Measurements from ENCODE around the gene WSB1.

WSB1 gene

GRCh38 chr17:27266228-27266627, 27.7 kb upstream of the WSB1 start (continued):
- no peak for TF ChIP-seq ZNF10 (tag by site-specific recombination; IDR thresholded peaks at IDR 0.05)

GRCh38 chr17:27268394-27269085, 25.4 kb upstream of the WSB1 start:
- Histone ChIP-seq H3K9me3 (ENCODE audit: control insufficient read depth, insufficient read depth, low read depth, low read length) (no peaks in the 10 kb centered on the region), H3K27ac (ENCODE audit: extremely low read depth, low read depth, low read length) (no peak overlapping the region), H3K4me3 (ENCODE audit: low read depth, low read length) (no peak overlapping the region), H3K36me3 (ENCODE audit: control insufficient read depth in 2 of 2, insufficient read depth in 1 of 2, low read length in 2 of 2) (no peaks in the 10 kb centered on the region), H3K4me1 (ENCODE audit: control insufficient read depth, insufficient read depth, low read length) (no peaks in the 10 kb centered on the region)
- CTCF ChIA-PET: interaction anchor here (0.6 to 1.2 kb wide), 4 partner anchors 32 to 334 kb away, joined by 3 read pairs; no protein-coding TSS in a partner anchor
- POLR2A ChIA-PET: no interaction called here
- TF ChIP-seq ZNF830 (tag by site-specific recombination; IDR thresholded peaks at IDR 0.05; ENCODE audit: low read depth): no peak
- TF ChIP-seq ZBTB20 (tag by site-specific recombination; IDR thresholded peaks at IDR 0.05): no peak
- TF ChIP-seq TCF7L2 (IDR thresholded peaks at IDR 0.05; ENCODE audit: borderline replicate concordance, low read depth, low read length): no peak
- TF ChIP-seq ZXDB (tag by site-specific recombination; IDR thresholded peaks at IDR 0.05): no peak
- TF ChIP-seq ZNF157 (tag by site-specific recombination; IDR thresholded peaks at IDR 0.05): no peak
- no peak for TF ChIP-seq HOXC10 (CRISPR knock-in tag; IDR thresholded peaks at IDR 0.05)
- no peak for TF ChIP-seq ZNF114 (tag by site-specific recombination; IDR thresholded peaks at IDR 0.05)
- TF ChIP-seq ZNF488 (tag by site-specific recombination; IDR thresholded peaks at IDR 0.05): no peak
- no peak for TF ChIP-seq ZBTB11 (tag by site-specific recombination; conservative IDR thresholded peaks at IDR 0.05; ENCODE audit: low read depth)
- TF ChIP-seq ZNF645 (tag by site-specific recombination; IDR thresholded peaks at IDR 0.05): no peak
- no peak for TF ChIP-seq ZNF529 (tag by site-specific recombination; IDR thresholded peaks at IDR 0.05; ENCODE audit: insufficient replicate concordance)
- TF ChIP-seq ZNF10 (tag by site-specific recombination; IDR thresholded peaks at IDR 0.05): no peak
- no peak for TF ChIP-seq BCL11A (tag by site-specific recombination; IDR thresholded peaks at IDR 0.05; ENCODE audit: low read depth)
- no peak for TF ChIP-seq ZNF501 (tag by site-specific recombination; IDR thresholded peaks at IDR 0.05)
- no peak for TF ChIP-seq ZNF223 (tag by site-specific recombination; IDR thresholded peaks at IDR 0.05)
- TF ChIP-seq ZNF600 (tag by site-specific recombination; IDR thresholded peaks at IDR 0.05): no peak
- TF ChIP-seq ZNF596 (tag by site-specific recombination; IDR thresholded peaks at IDR 0.05): no peak
- no peak for TF ChIP-seq REST (tag by site-specific recombination; IDR thresholded peaks at IDR 0.05)
- no peak for TF ChIP-seq ZNF704 (tag by site-specific recombination; IDR thresholded peaks at IDR 0.05)

Data from HEK293 (cell line).